ENCODE data around the gene KRI1.

The KRI1 gene

DNA sequence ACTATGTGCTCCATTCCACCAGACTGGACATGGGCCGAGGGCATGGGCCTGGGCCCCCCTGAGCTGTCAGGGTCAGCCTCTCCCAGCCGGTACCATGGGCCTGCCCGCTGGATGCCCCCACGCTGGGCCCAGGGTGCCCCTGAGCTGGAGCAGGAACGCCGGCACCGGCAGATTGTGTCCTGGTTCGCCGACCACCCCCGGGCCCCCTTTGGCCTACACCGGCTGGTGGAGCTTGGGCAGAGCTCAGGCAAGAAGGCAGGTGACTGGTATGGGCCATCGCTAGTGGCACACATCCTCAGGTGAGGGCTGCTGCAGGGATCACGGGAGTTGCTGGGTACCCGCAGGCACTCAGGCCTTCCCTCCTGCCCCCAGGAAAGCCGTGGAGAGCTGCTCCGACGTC is 19.0 kb downstream of the KRI1 start:
- Histone ChIP-seq H3K27ac (ENCODE audit: low read length) (no peak overlapping the region), H3K36me3 (replicated peaks; ENCODE audit: insufficient read depth, low read length) (no peaks in the 10 kb centered on the region), H3K9me2 (replicated peaks; ENCODE audit: insufficient read depth, low read length) (no peaks in the 10 kb centered on the region), H3K4me2 (ENCODE audit: low read depth, low read length) (no peak overlapping the region), H3K9me3 (replicated peaks; ENCODE audit: insufficient read depth, low read length) (no peaks in the 10 kb centered on the region), H3F3A (ENCODE audit: insufficient read depth, low read length) (no peaks in the 10 kb centered on the region), H4K20me1 (ENCODE audit: insufficient read depth, low read length) (no peaks in the 10 kb centered on the region), H3K9ac (ENCODE audit: low read length) (no peak overlapping the region), H3K27me3 (replicated peaks; ENCODE audit: insufficient read depth, low read length) (no peaks in the 10 kb centered on the region), H3K4me3 (ENCODE audit: low read length) (no peak overlapping the region), H3K79me2 (ENCODE audit: low read length) (peaks cover 36% of the 10 kb centered on the region), H2AFZ (ENCODE audit: low read length) (no peak overlapping the region), H3K4me1 (ENCODE audit: low read length) (peaks cover 10% of the 10 kb centered on the region)
- DNase-seq = no peak
- TF ChIP-seq EZH2phosphoT487 (IDR thresholded peaks at IDR 0.05; ENCODE audit: low read length) = no peak
- TF ChIP-seq, protein P1, sequence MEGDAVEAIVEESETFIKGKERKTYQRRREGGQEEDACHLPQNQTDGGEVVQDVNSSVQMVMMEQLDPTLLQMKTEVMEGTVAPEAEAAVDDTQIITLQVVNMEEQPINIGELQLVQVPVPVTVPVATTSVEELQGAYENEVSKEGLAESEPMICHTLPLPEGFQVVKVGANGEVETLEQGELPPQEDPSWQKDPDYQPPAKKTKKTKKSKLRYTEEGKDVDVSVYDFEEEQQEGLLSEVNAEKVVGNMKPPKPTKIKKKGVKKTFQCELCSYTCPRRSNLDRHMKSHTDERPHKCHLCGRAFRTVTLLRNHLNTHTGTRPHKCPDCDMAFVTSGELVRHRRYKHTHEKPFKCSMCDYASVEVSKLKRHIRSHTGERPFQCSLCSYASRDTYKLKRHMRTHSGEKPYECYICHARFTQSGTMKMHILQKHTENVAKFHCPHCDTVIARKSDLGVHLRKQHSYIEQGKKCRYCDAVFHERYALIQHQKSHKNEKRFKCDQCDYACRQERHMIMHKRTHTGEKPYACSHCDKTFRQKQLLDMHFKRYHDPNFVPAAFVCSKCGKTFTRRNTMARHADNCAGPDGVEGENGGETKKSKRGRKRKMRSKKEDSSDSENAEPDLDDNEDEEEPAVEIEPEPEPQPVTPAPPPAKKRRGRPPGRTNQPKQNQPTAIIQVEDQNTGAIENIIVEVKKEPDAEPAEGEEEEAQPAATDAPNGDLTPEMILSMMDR (IDR thresholded peaks at IDR 0.05; ENCODE audit: low read length) = no peak
- no peak for TF ChIP-seq EZH2 (optimal IDR thresholded peaks at IDR 0.05; ENCODE audit: low read depth, low read length)

DNA sequence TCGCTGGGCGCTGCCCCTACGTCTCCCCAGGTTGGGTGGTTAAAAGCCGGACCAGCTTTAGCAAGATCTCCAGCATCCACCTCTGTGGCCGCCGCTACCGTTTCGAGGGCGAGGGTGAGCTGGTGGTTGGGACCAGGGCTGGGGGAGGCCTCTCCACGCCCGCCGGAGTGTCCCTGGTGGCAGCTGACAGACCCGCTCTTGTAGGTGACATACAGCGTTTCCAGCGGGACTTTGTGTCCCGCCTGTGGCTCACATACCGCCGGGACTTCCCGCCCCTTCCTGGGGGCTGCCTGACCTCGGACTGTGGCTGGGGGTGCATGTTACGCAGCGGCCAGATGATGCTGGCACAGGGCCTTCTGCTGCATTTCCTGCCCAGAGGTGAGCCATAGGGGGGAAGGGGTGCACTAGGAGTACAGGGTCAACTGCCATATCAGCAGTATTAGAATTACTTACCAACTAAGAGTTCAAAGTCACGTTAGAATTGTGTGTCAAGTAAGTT is 21.0 kb downstream of the KRI1 start:
- DNase-seq = no peak

DNA sequence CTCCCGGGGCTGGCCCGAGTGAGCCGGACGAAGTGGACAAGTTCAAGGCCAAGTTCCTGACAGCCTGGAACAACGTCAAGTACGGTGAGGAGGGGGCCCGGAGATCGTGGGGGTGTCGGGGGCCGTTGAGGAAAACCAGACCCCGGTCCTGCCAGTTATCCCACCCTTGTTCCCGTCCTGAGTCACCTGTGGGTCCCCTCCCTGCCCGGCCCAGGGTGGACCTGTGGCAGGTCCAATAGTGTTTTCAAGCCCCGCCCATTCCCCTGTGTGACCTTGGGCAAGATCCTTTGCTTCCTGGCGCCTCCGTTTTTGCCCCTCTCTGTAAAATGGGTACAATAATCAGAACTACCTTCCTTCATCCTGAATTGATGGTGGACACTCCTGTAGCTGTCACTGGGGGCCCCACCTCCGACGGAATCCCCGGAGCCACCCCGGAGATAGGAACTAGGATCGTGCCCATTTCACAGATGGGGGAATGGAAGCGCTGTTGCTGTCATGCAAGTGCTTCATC is 21.5 kb downstream of the KRI1 start:
- Histone ChIP-seq H4K20me1 (ENCODE audit: insufficient read depth, low read length) (no peaks in the 10 kb centered on the region), H3K9me2 (replicated peaks; ENCODE audit: insufficient read depth, low read length) (no peaks in the 10 kb centered on the region), H3K9ac (ENCODE audit: low read length) (peak overlapping the region; percentile 95), H3K27ac (ENCODE audit: low read length) (peak overlapping the region; percentile 56; the same call in 1 of the 2 replicates), H3F3A (ENCODE audit: insufficient read depth, low read length) (no peaks in the 10 kb centered on the region), H3K4me2 (ENCODE audit: low read depth, low read length) (peak overlapping the region; percentile 95), H3K4me3 (ENCODE audit: low read length) (peak overlapping the region; percentile 97), H3K27me3 (replicated peaks; ENCODE audit: insufficient read depth, low read length) (peaks cover 5% of the 10 kb centered on the region), H3K36me3 (replicated peaks; ENCODE audit: insufficient read depth, low read length) (no peaks in the 10 kb centered on the region), H3K4me1 (ENCODE audit: low read length) (peaks cover 10% of the 10 kb centered on the region), H3K9me3 (replicated peaks; ENCODE audit: insufficient read depth, low read length) (no peaks in the 10 kb centered on the region), H2AFZ (ENCODE audit: low read length) (peak overlapping the region; percentile 77), H3K79me2 (ENCODE audit: low read length) (peaks cover 36% of the 10 kb centered on the region)
- TF ChIP-seq EZH2phosphoT487 (IDR thresholded peaks at IDR 0.05; ENCODE audit: low read length) (no peak), EZH2 (optimal IDR thresholded peaks at IDR 0.05; ENCODE audit: low read depth, low read length) (no peak)
- TF ChIP-seq, protein P1 (IDR thresholded peaks at IDR 0.05; ENCODE audit: low read length) = no peak
- peak; percentile 17 for DNase-seq

More for the DNA sequence above, 21.0 kb downstream of the KRI1 start:
- Histone ChIP-seq H4K20me1 (ENCODE audit: insufficient read depth, low read length) (no peaks in the 10 kb centered on the region), H3K9me2 (replicated peaks; ENCODE audit: insufficient read depth, low read length) (no peaks in the 10 kb centered on the region), H3K4me3 (ENCODE audit: low read length) (peak overlapping the region; percentile 97), H3K9me3 (replicated peaks; ENCODE audit: insufficient read depth, low read length) (no peaks in the 10 kb centered on the region), H2AFZ (ENCODE audit: low read length) (no peak overlapping the region), H3K27ac (ENCODE audit: low read length) (no peak overlapping the region), H3K27me3 (replicated peaks; ENCODE audit: insufficient read depth, low read length) (peaks cover 3% of the 10 kb centered on the region; the same call in 1 of the 2 replicates), H3K36me3 (replicated peaks; ENCODE audit: insufficient read depth, low read length) (no peaks in the 10 kb centered on the region), H3K4me2 (ENCODE audit: low read depth, low read length) (peak overlapping the region; percentile 95), H3K79me2 (ENCODE audit: low read length) (peaks cover 36% of the 10 kb centered on the region), H3K4me1 (ENCODE audit: low read length) (peaks cover 10% of the 10 kb centered on the region), H3K9ac (ENCODE audit: low read length) (peak overlapping the region; percentile 95), H3F3A (ENCODE audit: insufficient read depth, low read length) (no peaks in the 10 kb centered on the region)
- TF ChIP-seq, protein P1 (IDR thresholded peaks at IDR 0.05; ENCODE audit: low read length) = no peak
- TF ChIP-seq EZH2 (optimal IDR thresholded peaks at IDR 0.05; ENCODE audit: low read depth, low read length) (no peak), EZH2phosphoT487 (IDR thresholded peaks at IDR 0.05; ENCODE audit: low read length) (no peak)

Measured in MM.1S (cell line).